ENCODE results near the gene PSME4. TPM values are rescaled to one million over a fixed set of nuclear protein-coding genes. Genes with fewer than 3 reads are reported as not detected.

Gene PSME4
- total RNA-seq, 1 experiment from 2014 or later: 87.4 TPM

- no peak overlapping the region for H3K56ac ChIP-seq (ENCODE audit: insufficient read length, low read depth, low read length)
- no peak overlapping the region for H2BK12ac ChIP-seq (ENCODE audit: insufficient read length, low read depth, low read length)
- no peak overlapping the region for H3K4me2 ChIP-seq (ENCODE audit: insufficient read depth, insufficient read length, low read length)
- no peak overlapping the region for H3K4ac ChIP-seq (ENCODE audit: low read depth, low read length)
- DNase-seq: no peak
- no peak overlapping the region for H4K91ac ChIP-seq (ENCODE audit: insufficient read length, low read depth, low read length)
- no peak overlapping the region for H2BK20ac ChIP-seq (ENCODE audit: low read depth, low read length, poor library complexity, severe bottlenecking)
- no peaks in the 10 kb centered on the region for H3K4me1 ChIP-seq (ENCODE audit: insufficient read depth, low read length)
- Mint-ChIP-seq H3K4me1 (peaks cover 0 to 2% of the 10 kb centered on the region in 2 experiments; a peak in 1 of 4 replicates), H3K4me3 (no peak overlapping the region), H3K36me3 (ENCODE audit: insufficient read depth in 1 of 3, low read depth in 3 of 3) (peaks cover 12 to 46% (median 33%) of the 10 kb centered on the region in 3 experiments; a peak in 6 of 7 replicates), H3K27me3 (ENCODE audit: low read depth) (no peaks in the 10 kb centered on the region), H3K9me3 (no peaks in the 10 kb centered on the region), H3K27ac (peak overlapping the region in 2 of 3 experiments; percentile 7 to 26; a peak in 1 of 7 replicates)
- H3K9me3 ChIP-seq (ENCODE audit: control insufficient read depth, low read depth, low read length): no peaks in the 10 kb centered on the region
- no peak overlapping the region for H3K14ac ChIP-seq (ENCODE audit: insufficient read depth, low read length)
- no peak overlapping the region for H3K23ac ChIP-seq (ENCODE audit: insufficient read length, low read depth, low read length)
- no peak for TF ChIP-seq CTCF (conservative IDR thresholded peaks at IDR 0.05)
- H2BK15ac ChIP-seq (ENCODE audit: low read depth, low read length): no peak overlapping the region
- H3K79me2 ChIP-seq (ENCODE audit: insufficient read depth, low read length): peaks cover 4% of the 10 kb centered on the region; the same call in 1 of the 2 replicates
- no peaks in the 10 kb centered on the region for H3K23me2 ChIP-seq (ENCODE audit: insufficient read length, low read depth, low read length, poor library complexity, severe bottlenecking)
- H3K27me3 ChIP-seq (ENCODE audit: insufficient read depth, low read length): no peaks in the 10 kb centered on the region
- H4K20me1 ChIP-seq (ENCODE audit: control insufficient read depth, insufficient read depth, insufficient read length): no peaks in the 10 kb centered on the region
- H2AFZ ChIP-seq (ENCODE audit: low read length): no peak overlapping the region
- H3T11ph ChIP-seq (ENCODE audit: low read length): no peak overlapping the region
- H3K18ac ChIP-seq (ENCODE audit: insufficient read length, low read depth, low read length): no peak overlapping the region
- H4K5ac ChIP-seq (ENCODE audit: insufficient read length, low read depth, low read length): no peak overlapping the region
- H4K8ac ChIP-seq (replicated peaks; ENCODE audit: insufficient read length, low read depth, low read length): no peak overlapping the region
- H3K27ac ChIP-seq (ENCODE audit: insufficient read length, low read depth, low read length): no peak overlapping the region
- WGBS (ENCODE audit: extremely low coverage, insufficient read length, low lambda C conversion rate): no CpG with 5 or more reads among the region's 1 CpG
- no peak overlapping the region for H3K9ac ChIP-seq (ENCODE audit: extremely low read depth, insufficient read length, low read length)
- no peaks in the 10 kb centered on the region for H3K79me1 ChIP-seq (ENCODE audit: insufficient read depth, low read depth, low read length, poor library complexity, severe bottlenecking)
- no peak overlapping the region for H2BK120ac ChIP-seq (ENCODE audit: low read depth, low read length, poor library complexity, severe bottlenecking)
- no peak overlapping the region for H2AK5ac ChIP-seq (ENCODE audit: insufficient read length, low read length)
- no peak overlapping the region for H2BK5ac ChIP-seq (ENCODE audit: insufficient read length, low read length)
Measured at GRCh38 chr2:53945538-53945937, 25.3 kb downstream of the PSME4 start.
